Measurements from ENCODE around the gene ANGEL2. TPM values are rescaled to one million over a fixed set of nuclear protein-coding genes. Genes with fewer than 3 reads are reported as not detected.

ANGEL2 gene, protein sequence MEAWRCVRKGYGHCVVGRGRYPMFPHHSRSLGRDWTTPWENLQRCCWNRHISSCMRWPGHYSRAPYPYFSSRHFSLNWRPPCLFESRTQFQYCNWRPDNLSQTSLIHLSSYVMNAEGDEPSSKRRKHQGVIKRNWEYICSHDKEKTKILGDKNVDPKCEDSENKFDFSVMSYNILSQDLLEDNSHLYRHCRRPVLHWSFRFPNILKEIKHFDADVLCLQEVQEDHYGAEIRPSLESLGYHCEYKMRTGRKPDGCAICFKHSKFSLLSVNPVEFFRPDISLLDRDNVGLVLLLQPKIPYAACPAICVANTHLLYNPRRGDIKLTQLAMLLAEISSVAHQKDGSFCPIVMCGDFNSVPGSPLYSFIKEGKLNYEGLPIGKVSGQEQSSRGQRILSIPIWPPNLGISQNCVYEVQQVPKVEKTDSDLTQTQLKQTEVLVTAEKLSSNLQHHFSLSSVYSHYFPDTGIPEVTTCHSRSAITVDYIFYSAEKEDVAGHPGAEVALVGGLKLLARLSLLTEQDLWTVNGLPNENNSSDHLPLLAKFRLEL
- total RNA-seq (57.3 TPM), polyA plus RNA-seq (10 to 100 TPM; 25.2 to 39.2 (median 34.4) TPM)

DNA sequence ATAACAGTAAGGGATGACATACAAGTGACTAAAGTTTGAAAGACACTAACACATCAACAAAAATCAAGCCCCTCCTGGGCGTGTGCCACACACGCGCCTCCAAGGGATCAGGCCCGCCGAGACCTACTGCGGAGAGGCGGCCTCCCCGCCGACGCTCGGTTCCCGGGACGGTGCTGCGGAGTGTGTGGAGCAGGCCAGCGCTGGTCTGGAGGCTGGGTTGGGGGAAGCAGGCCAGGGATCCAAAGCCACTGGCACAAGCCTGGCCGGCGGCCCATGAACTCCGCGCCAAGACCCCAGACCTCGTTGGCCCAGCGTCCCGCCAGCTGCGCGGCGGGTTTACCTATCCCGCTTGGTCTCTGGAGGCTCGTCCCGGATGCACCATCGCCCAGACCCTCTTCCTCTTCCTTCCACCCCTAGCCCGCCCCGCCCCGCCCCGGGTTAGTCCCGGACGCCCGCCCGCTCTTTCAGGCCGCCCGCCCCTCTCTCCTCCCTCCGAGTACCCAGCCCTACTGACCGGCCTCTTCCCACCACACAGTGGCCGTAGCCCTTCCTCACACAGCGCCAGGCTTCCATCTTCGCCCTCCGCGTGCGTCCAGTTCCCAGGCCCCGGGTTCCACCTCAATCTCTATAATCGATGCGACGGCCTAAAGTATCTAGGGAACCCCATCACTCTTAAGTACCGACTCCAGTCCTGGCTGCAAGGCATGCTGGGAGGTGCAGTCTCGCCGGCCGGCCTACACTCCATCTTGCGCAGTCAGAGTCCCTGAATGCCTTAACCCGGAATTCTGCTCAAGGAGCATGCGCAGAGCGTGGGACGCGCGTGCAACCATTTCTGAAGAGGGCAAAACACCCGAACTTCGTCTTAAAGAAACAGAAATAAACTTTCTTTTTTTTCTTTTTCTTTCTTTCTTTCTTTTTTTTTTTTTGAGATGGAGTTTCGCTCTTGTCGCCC is at the start of gene ANGEL2:
ANGEL2 (minus strand) TSS at position 769 of the 952 bp plus-strand sequence; CDS start at position 573, 196 bp downstream.
- Mint-ChIP-seq H3K4me3 (peak within 1 kb of the TSS; percentile 91 to 100 (median 100)), H3K4me1 (peaks cover 12 to 50% (median 36%) of the 10 kb centered on the region in 4 donors), H3K27ac (peak within 1 kb of the TSS; percentile 99 to 100 (median 99)), H3K9me3 (no peaks in the 10 kb centered on the region), H3K27me3 (peaks cover 21% of the 10 kb centered on the region), H3K36me3 (peaks cover 16% of the 10 kb centered on the region)
- peak; percentile 99 for ATAC-seq (ENCODE audit: low read depth in 2 of 2)
- Histone ChIP-seq H3K27me3 (ENCODE audit: control insufficient read depth, insufficient read depth, low read length) (no peaks in the 10 kb centered on the region), H3K27ac (ENCODE audit: insufficient read depth, low read length, poor library complexity, severe bottlenecking) (peak within 1 kb of the TSS; percentile 90), H3K36me3 (ENCODE audit: control insufficient read depth, insufficient read depth, low read length) (peaks cover 8% of the 10 kb centered on the region), H3K9me3 (ENCODE audit: control insufficient read depth in 2 of 2, low read length in 2 of 2) (no peaks in the 10 kb centered on the region), H3K4me1 (ENCODE audit: control insufficient read depth, insufficient read depth, low read length, poor library complexity, severe bottlenecking) (peaks cover 22% of the 10 kb centered on the region), H3K4me3 (ENCODE audit: low read depth, low read length) (peak within 1 kb of the TSS; percentile 90)
- peak; percentile 94 to 99 (median 94) for DNase-seq

GRCh38 chr1:213061263-213061662 is 45.6 kb upstream of the ANGEL2 start:
- Histone ChIP-seq H3K36me3 (ENCODE audit: control insufficient read depth, insufficient read depth, low read length) (no peaks in the 10 kb centered on the region), H3K27me3 (ENCODE audit: control insufficient read depth, insufficient read depth, low read length) (no peaks in the 10 kb centered on the region), H3K4me3 (ENCODE audit: low read depth, low read length) (no peak overlapping the region), H3K9me3 (ENCODE audit: control insufficient read depth in 2 of 2, low read length in 2 of 2) (no peaks in the 10 kb centered on the region), H3K27ac (ENCODE audit: insufficient read depth, low read length, poor library complexity, severe bottlenecking) (no peak overlapping the region), H3K4me1 (ENCODE audit: control insufficient read depth, insufficient read depth, low read length, poor library complexity, severe bottlenecking) (no peaks in the 10 kb centered on the region)
- DNase-seq, result no peak
- Mint-ChIP-seq H3K9me3 (peaks cover 0 to 2% (median 0%) of the 10 kb centered on the region in 7 donors), H3K27ac (no peak overlapping the region), H3K4me1 (peaks cover 0 to 32% (median 16%) of the 10 kb centered on the region in 4 donors), H3K36me3 (peaks cover 7% of the 10 kb centered on the region), H3K27me3 (no peaks in the 10 kb centered on the region), H3K4me3 (no peak overlapping the region)
- no peak for ATAC-seq (ENCODE audit: low read depth in 2 of 2)

DNA sequence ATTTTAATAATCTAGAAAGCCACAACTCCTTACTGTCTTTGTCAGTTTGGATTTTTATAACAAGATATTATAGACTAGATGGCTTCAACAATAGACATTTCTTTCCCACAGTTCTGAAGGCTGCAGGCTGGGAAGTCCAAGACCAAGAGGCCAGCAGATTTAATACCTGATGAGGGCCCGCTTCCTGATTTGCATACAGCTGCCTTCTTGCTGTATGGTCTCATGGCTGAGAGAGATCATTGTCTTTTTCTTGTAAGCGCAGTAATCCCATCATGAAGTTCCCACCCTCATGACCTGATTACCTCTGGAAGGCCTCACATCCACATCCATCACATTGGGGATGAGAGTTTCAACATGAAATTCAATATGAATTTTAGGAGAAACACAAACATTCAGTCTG is 45.2 kb upstream of the ANGEL2 start:
- Mint-ChIP-seq H3K27ac (no peak overlapping the region), H3K27me3 (no peaks in the 10 kb centered on the region), H3K4me3 (no peak overlapping the region), H3K36me3 (peaks cover 7% of the 10 kb centered on the region), H3K4me1 (peaks cover 0 to 34% (median 17%) of the 10 kb centered on the region in 4 donors), H3K9me3 (peaks cover 0 to 2% (median 0%) of the 10 kb centered on the region in 7 donors)
- no peak for DNase-seq
- Histone ChIP-seq H3K4me3 (ENCODE audit: low read depth, low read length) (no peak overlapping the region), H3K9me3 (ENCODE audit: control insufficient read depth in 2 of 2, low read length in 2 of 2) (no peaks in the 10 kb centered on the region), H3K27me3 (ENCODE audit: control insufficient read depth, insufficient read depth, low read length) (no peaks in the 10 kb centered on the region), H3K36me3 (ENCODE audit: control insufficient read depth, insufficient read depth, low read length) (no peaks in the 10 kb centered on the region), H3K27ac (ENCODE audit: insufficient read depth, low read length, poor library complexity, severe bottlenecking) (no peak overlapping the region), H3K4me1 (ENCODE audit: control insufficient read depth, insufficient read depth, low read length, poor library complexity, severe bottlenecking) (no peaks in the 10 kb centered on the region)
- ATAC-seq (ENCODE audit: low read depth in 2 of 2), result no peak

- Mint-ChIP-seq H3K9me3 (peaks cover 0 to 2% (median 0%) of the 10 kb centered on the region in 7 donors), H3K27me3 (no peaks in the 10 kb centered on the region), H3K36me3 (peaks cover 13% of the 10 kb centered on the region), H3K4me1 (peaks cover 6 to 46% (median 27%) of the 10 kb centered on the region in 4 donors), H3K27ac (no peak overlapping the region), H3K4me3 (no peak overlapping the region)
- H3K27me3 ChIP-seq (ENCODE audit: control insufficient read depth, insufficient read depth, low read length), result no peaks in the 10 kb centered on the region
- DNase-seq (no peak), ATAC-seq (ENCODE audit: low read depth in 2 of 2) (no peak)
- peaks cover 1% of the 10 kb centered on the region for H3K4me1 ChIP-seq (ENCODE audit: control insufficient read depth, insufficient read depth, low read length, poor library complexity, severe bottlenecking)
- H3K9me3 ChIP-seq (ENCODE audit: control insufficient read depth in 2 of 2, low read length in 2 of 2), result no peaks in the 10 kb centered on the region
- no peak overlapping the region for H3K4me3 ChIP-seq (ENCODE audit: low read depth, low read length)
- H3K36me3 ChIP-seq (ENCODE audit: control insufficient read depth, insufficient read depth, low read length), result no peaks in the 10 kb centered on the region
- H3K27ac ChIP-seq (ENCODE audit: insufficient read depth, low read length, poor library complexity, severe bottlenecking), result no peak overlapping the region
Observed at GRCh38 chr1:213057264-213058059, 41.8 kb upstream of the ANGEL2 start.

DNA sequence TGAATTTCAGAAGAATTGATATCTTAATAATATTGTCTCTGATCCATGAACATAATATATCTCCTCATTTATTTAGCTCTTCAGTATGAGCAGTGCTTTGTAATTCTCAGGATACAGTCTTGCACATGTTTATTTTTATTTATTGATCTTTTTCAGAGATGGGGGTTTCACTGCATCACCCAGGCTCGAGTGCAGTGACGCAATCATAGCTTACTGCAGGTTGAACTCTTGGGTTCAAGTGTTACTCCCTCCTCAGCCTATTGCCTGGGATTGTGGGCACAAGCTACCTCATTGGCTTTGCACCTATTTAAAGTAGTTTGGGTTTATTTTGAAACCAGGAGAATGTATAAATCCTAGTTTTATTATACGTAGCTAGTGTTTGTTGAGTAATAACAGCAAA is 40.1 kb upstream of the ANGEL2 start:
- no peak overlapping the region for H3K4me3 ChIP-seq (ENCODE audit: low read depth, low read length)
- H3K27ac Mint-ChIP-seq, result no peak overlapping the region
- H3K4me1 ChIP-seq (ENCODE audit: control insufficient read depth, insufficient read depth, low read length, poor library complexity, severe bottlenecking), result peaks cover 15% of the 10 kb centered on the region
- DNase-seq (no peak), ATAC-seq (ENCODE audit: low read depth in 2 of 2) (no peak)
- H3K36me3 Mint-ChIP-seq, result peaks cover 9% of the 10 kb centered on the region
- H3K27me3 ChIP-seq (ENCODE audit: control insufficient read depth, insufficient read depth, low read length), result no peaks in the 10 kb centered on the region
- H3K9me3 Mint-ChIP-seq, result peaks cover 0 to 2% (median 0%) of the 10 kb centered on the region in 7 donors
- no peaks in the 10 kb centered on the region for H3K36me3 ChIP-seq (ENCODE audit: control insufficient read depth, insufficient read depth, low read length)
- peaks cover 9 to 56% (median 28%) of the 10 kb centered on the region in 4 donors for H3K4me1 Mint-ChIP-seq
- no peaks in the 10 kb centered on the region for H3K9me3 ChIP-seq (ENCODE audit: control insufficient read depth in 2 of 2, low read length in 2 of 2)
- peak overlapping the region in 2 of 4 donors; percentile 37 to 85 for H3K4me3 Mint-ChIP-seq
- H3K27ac ChIP-seq (ENCODE audit: insufficient read depth, low read length, poor library complexity, severe bottlenecking), result no peak overlapping the region
- H3K27me3 Mint-ChIP-seq, result no peaks in the 10 kb centered on the region

DNA sequence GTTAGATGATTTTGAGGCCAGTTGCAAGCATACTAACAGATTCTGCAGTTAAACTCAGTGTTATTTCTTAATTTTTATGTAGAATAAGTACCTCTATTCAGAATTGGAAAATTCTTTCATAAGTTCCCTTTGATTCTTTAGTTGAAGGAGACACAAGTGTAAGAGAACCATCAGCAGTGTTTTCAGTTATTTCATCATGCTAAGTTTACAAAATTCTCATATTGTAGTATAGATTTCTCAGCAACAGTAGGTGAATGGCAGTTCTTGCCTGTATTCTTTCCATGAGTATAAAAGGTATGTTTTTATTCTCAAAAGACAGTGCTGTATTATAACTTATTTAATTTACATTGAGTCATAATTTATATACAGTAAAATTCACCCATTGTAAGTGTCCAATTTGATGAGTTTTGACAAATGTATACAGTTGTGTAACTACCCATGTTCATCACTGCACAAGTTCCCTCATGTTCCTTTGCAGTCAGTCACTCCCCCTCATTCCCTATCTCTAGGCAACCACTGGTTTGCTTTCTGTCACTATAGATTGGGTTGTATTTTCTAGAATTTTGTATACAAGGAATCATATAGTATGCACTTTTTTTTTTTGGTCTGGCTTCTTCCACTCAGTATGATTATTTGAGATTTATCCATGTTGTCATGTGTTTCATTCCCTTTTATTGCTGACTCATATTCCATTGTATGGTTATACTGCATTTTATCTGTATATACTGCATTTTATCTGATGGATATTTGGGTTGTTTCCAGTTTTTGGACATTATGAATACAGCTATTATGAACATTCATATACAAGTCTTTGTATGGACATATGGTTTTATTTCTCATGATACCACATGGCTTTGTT is 39.3 kb upstream of the ANGEL2 start:
- no peak overlapping the region for H3K4me3 ChIP-seq (ENCODE audit: low read depth, low read length)
- Mint-ChIP-seq H3K36me3 (peaks cover 14% of the 10 kb centered on the region), H3K9me3 (peaks cover 0 to 5% (median 2%) of the 10 kb centered on the region in 7 donors), H3K4me1 (peaks cover 9 to 56% (median 36%) of the 10 kb centered on the region in 4 donors), H3K27me3 (peaks cover under 1% of the 10 kb centered on the region), H3K4me3 (peak overlapping the region in 2 of 4 donors; percentile 4 to 10), H3K27ac (no peak overlapping the region)
- no peaks in the 10 kb centered on the region for H3K27me3 ChIP-seq (ENCODE audit: control insufficient read depth, insufficient read depth, low read length)
- no peaks in the 10 kb centered on the region for H3K9me3 ChIP-seq (ENCODE audit: control insufficient read depth in 2 of 2, low read length in 2 of 2)
- H3K36me3 ChIP-seq (ENCODE audit: control insufficient read depth, insufficient read depth, low read length), result no peaks in the 10 kb centered on the region
- ATAC-seq (ENCODE audit: low read depth in 2 of 2) (no peak), DNase-seq (no peak)
- H3K27ac ChIP-seq (ENCODE audit: insufficient read depth, low read length, poor library complexity, severe bottlenecking), result no peak overlapping the region
- peaks cover 19% of the 10 kb centered on the region for H3K4me1 ChIP-seq (ENCODE audit: control insufficient read depth, insufficient read depth, low read length, poor library complexity, severe bottlenecking)

All from CD4-positive, CD25-positive, alpha-beta regulatory T cell (primary cell).